Astrocyte (in vitro differentiated cells and primary cell): ENCODE measurements around the gene AATF.

Experiments
- EZH2 ChIP-seq: IDR thresholded peaks from 2 replicates; pipeline ENCODE4 v1.6.1; 2012; ENCODE audit warnings: mild to moderate bottlenecking, low read length, inconsistent platforms; ENCODE audit not compliant: insufficient read depth
- TF ChIP-seq, protein P1 (sequence below): IDR thresholded peaks from 2 replicates; pipeline ENCODE4 v1.5.1; 2011; ENCODE audit warnings: low read depth, mild to moderate bottlenecking, inconsistent platforms, low read length, moderate library complexity; ENCODE audit not compliant: insufficient read depth

DNA sequence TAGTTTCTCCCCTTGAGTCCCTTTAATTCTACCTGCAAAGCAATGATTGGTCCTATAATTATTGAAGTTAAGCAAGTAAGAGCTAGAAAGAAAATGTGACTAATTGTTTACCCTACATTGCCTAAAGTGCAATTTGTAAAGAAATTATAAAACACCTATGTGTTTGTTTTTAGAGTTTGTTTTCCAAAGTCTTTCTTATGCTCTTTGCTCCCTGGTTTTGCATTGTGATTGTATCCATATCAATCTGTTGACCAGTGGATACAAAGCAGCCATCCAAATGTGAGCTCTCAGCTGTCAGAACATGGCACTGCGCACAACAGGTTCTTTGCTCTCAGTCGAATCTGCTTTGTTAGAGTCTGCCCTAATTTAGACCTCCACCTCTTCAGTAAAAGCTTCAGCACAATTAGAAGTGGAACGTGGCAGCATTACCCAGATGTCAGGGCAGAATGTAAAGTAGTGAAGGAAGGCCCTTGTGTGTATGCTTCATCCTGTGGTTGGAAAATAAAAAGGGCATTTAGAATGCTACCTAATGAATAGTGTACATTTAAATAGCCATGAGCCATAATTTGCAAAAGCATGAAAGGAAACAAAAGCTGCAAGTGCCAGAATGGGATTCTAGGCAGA is 70.5 kb downstream of the AATF start:
- no peak for TF ChIP-seq EZH2
- TF ChIP-seq, protein P1, sequence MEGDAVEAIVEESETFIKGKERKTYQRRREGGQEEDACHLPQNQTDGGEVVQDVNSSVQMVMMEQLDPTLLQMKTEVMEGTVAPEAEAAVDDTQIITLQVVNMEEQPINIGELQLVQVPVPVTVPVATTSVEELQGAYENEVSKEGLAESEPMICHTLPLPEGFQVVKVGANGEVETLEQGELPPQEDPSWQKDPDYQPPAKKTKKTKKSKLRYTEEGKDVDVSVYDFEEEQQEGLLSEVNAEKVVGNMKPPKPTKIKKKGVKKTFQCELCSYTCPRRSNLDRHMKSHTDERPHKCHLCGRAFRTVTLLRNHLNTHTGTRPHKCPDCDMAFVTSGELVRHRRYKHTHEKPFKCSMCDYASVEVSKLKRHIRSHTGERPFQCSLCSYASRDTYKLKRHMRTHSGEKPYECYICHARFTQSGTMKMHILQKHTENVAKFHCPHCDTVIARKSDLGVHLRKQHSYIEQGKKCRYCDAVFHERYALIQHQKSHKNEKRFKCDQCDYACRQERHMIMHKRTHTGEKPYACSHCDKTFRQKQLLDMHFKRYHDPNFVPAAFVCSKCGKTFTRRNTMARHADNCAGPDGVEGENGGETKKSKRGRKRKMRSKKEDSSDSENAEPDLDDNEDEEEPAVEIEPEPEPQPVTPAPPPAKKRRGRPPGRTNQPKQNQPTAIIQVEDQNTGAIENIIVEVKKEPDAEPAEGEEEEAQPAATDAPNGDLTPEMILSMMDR = no peak
